GM21723 (cell line): ENCODE results near the gene ANO9.
A peak's percentile ranks its signal among the peaks of the same experiment; 100 is the strongest.

Experiments
- ATAC-seq: cut with Tn5 transposase; IDR thresholded peaks from one replicate; pipeline ENCODE4 v1.9.1; 2021; ENCODE audit warnings: mild to moderate bottlenecking, moderate library complexity; ENCODE audit not compliant: unreplicated experiment

Gene ANO9

GRCh38 chr11:452916-453527, 11.2 kb upstream of the ANO9 start:
- ATAC-seq, result no peak

GRCh38 chr11:452203-452744, 10.5 kb upstream of the ANO9 start:
- ATAC-seq, result no peak

GRCh38 chr11:451738-452137, 9.9 kb upstream of the ANO9 start:
- ATAC-seq, result no peak

- ATAC-seq, result peak; percentile 11
These were observed 9.1 kb upstream of the ANO9 start for GRCh38 chr11:450809-451451.

GRCh38 chr11:449889-450808, 8.3 kb upstream of the ANO9 start, which contains the start of gene PTDSS2:
Gene PTDSS2 (plus strand): TSS chr11:450279. CDS start chr11:450456, 177 bp downstream.
- peak; percentile 72 for ATAC-seq

GRCh38 chr11:447923-448731, 6.3 kb upstream of the ANO9 start:
- ATAC-seq, result peak; percentile 52

- no peak for ATAC-seq
These were observed 5.1 kb upstream of the ANO9 start for GRCh38 chr11:446891-447290.

- no peak for ATAC-seq
These were observed 4.2 kb upstream of the ANO9 start for GRCh38 chr11:445765-446588.

GRCh38 chr11:444396-445144, 2.8 kb upstream of the ANO9 start:
- ATAC-seq, result no peak

GRCh38 chr11:443542-444199, 1.9 kb upstream of the ANO9 start:
- no peak for ATAC-seq

- ATAC-seq, result no peak
These were observed 835 bp upstream of the ANO9 start for GRCh38 chr11:442611-443081.

- ATAC-seq, result no peak
These were observed 781 bp downstream of the ANO9 start for GRCh38 chr11:441043-441417.

GRCh38 chr11:440065-441042, 1.5 kb downstream of the ANO9 start:
- no peak for ATAC-seq

- ATAC-seq, result no peak
These were observed 2.3 kb downstream of the ANO9 start for GRCh38 chr11:439315-440064.

GRCh38 chr11:438101-438844, 3.5 kb downstream of the ANO9 start:
- ATAC-seq, result no peak
